Lower leg skin (tissue), 3 donors: ENCODE measurements around the gene MCCC2.

Experiments used
- CTCF ChIP-seq, 3 donors: fragments of 450-650 bp; IDR thresholded peaks; one replicate each; pipeline ENCODE4 v1.5.1; 2016; ENCODE audit warnings: antibody characterized with exemption in 3 of 3, mild to moderate bottlenecking in 3 of 3, moderate library complexity in 2 of 3
- POLR2A ChIP-seq, 2 donors: fragments of 450-650 bp; IDR thresholded peaks; one replicate each; pipeline ENCODE4 v1.6.1; 2016 to 2017; ENCODE audit warnings: antibody characterized with exemption in 2 of 2, mild to moderate bottlenecking in 1 of 2, moderate library complexity in 1 of 2

- TF ChIP-seq CTCF (IDR thresholded peaks at IDR 0.05) (no peak), POLR2A (IDR thresholded peaks at IDR 0.05) (no peak)
Measured at GRCh38 chr5:71569748-71570509, 17.2 kb upstream of the MCCC2 start.
